Fibroblast of lung (primary cell): Measurements from ENCODE around the gene CD226.

Experiments
- EZH2 ChIP-seq: IDR thresholded peaks from 2 replicates; pipeline ENCODE4 v1.5.1; 2012; ENCODE audit warnings: low read length, control low read depth, mild to moderate bottlenecking; ENCODE audit errors: missing control alignments
- TF ChIP-seq, protein P1 (sequence below), 2 donors: IDR thresholded peaks in 1 of 2; conservative IDR thresholded peaks in 1 of 2; 1 replicate in 1 of 2; 2 replicates in 1 of 2; pipeline ENCODE4 v1.5.1; 2011 to 2012; ENCODE audit warnings: low read length in 2 of 2, control low read depth in 1 of 2, inconsistent platforms in 1 of 2, low read depth in 1 of 2, mild to moderate bottlenecking in 1 of 2

DNA sequence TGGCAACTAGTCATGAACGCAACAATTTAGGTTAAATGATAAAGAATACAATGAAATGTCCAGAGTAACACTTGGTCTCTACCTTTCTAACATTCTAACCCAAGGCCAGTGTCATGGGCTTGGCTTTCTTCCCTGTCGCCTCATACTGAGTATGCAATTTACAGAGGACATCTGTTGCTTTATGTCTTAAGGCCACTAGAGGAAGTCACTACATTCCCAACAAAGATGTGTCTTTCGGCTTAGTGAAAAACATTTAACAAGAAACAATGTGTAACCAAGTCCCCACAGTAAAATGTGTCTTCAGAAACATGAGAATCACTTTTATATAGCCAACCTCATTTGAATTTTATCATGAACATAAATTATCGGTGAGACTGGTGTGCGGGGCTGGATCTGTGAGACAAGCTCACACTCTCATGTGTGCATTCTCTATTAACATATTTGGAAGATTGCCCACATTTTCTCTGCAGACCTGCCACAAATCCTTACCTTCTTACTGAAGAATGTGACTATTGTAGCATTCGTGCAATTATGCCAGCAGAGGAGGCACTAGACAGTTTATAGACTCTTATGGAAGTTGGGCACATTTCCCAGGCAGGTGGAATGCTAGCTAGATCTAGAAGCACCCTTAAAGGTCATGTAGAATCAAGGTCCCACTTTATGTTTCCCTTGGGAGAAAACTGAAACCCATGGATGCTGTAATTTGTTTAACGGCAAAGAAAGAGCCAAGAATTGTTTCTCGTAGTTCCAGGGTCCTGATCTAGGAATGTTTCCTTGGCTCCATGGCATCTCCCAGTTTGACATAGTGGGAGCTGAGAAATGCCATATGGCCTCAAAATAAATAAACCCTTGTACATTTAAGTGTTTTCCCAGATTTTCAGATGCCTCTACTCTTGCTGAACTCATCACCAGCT lies 101.8 kb downstream of the CD226 start:
- TF ChIP-seq, protein P1, sequence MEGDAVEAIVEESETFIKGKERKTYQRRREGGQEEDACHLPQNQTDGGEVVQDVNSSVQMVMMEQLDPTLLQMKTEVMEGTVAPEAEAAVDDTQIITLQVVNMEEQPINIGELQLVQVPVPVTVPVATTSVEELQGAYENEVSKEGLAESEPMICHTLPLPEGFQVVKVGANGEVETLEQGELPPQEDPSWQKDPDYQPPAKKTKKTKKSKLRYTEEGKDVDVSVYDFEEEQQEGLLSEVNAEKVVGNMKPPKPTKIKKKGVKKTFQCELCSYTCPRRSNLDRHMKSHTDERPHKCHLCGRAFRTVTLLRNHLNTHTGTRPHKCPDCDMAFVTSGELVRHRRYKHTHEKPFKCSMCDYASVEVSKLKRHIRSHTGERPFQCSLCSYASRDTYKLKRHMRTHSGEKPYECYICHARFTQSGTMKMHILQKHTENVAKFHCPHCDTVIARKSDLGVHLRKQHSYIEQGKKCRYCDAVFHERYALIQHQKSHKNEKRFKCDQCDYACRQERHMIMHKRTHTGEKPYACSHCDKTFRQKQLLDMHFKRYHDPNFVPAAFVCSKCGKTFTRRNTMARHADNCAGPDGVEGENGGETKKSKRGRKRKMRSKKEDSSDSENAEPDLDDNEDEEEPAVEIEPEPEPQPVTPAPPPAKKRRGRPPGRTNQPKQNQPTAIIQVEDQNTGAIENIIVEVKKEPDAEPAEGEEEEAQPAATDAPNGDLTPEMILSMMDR (conservative IDR thresholded peaks at IDR 0.05 in 1 of 2, IDR thresholded peaks at IDR 0.05 in 1 of 2; ENCODE audit: low read depth in 1 of 2, low read length in 2 of 2), result no peak
- TF ChIP-seq EZH2, result no peak
